HG03558 (cell line): ENCODE data around the gene ARRB2.

Source experiments
- ATAC-seq: cut with Tn5 transposase; IDR thresholded peaks from one replicate; pipeline ENCODE4 v1.9.1; 2021; ENCODE audit warnings: moderate number of reproducible peaks; ENCODE audit not compliant: unreplicated experiment; ENCODE audit errors: extremely low read depth

Gene ARRB2

GRCh38 chr17:4722678-4723240 is 12.3 kb downstream of the ARRB2 start:
- ATAC-seq: no peak

- no peak for ATAC-seq
These were observed 14.2 kb downstream of the ARRB2 start for GRCh38 chr17:4724650-4725049.

GRCh38 chr17:4725646-4726310 is 15.3 kb downstream of the ARRB2 start:
- no peak for ATAC-seq

GRCh38 chr17:4728124-4728523 is 17.7 kb downstream of the ARRB2 start:
- no peak for ATAC-seq

GRCh38 chr17:4733073-4733531 is 22.7 kb downstream of the ARRB2 start:
- no peak for ATAC-seq

GRCh38 chr17:4734857-4735475 is 24.5 kb downstream of the ARRB2 start:
- no peak for ATAC-seq

GRCh38 chr17:4735876-4736651 is 25.6 kb downstream of the ARRB2 start:
- no peak for ATAC-seq

- ATAC-seq: no peak
These were observed 28.0 kb downstream of the ARRB2 start for GRCh38 chr17:4738136-4739121.

- ATAC-seq: no peak
These were observed 28.9 kb downstream of the ARRB2 start, which contains the start of the genes CXCL16 and ZMYND15 for GRCh38 chr17:4739122-4740024. Gene CXCL16, minus strand, starts transcription at chr17:4739928. Its CDS starts 589 bp downstream, at chr17:4739339. Gene ZMYND15, plus strand, starts transcription at chr17:4739833. Its CDS starts 716 bp downstream, at chr17:4740549.

GRCh38 chr17:4740025-4740351 is 29.6 kb downstream of the ARRB2 start:
- ATAC-seq: no peak

- no peak for ATAC-seq
These were observed 30.2 kb downstream of the ARRB2 start for GRCh38 chr17:4740584-4740983.

GRCh38 chr17:4741544-4741943 is 31.1 kb downstream of the ARRB2 start:
- no peak for ATAC-seq

GRCh38 chr17:4742133-4742532 is 31.7 kb downstream of the ARRB2 start:
- no peak for ATAC-seq

- no peak for ATAC-seq
These were observed 32.2 kb downstream of the ARRB2 start for GRCh38 chr17:4742629-4743028.

GRCh38 chr17:4743216-4743615 is 32.8 kb downstream of the ARRB2 start:
- no peak for ATAC-seq

GRCh38 chr17:4743898-4744297 is 33.5 kb downstream of the ARRB2 start:
- ATAC-seq: no peak

- no peak for ATAC-seq
These were observed 34.9 kb downstream of the ARRB2 start for GRCh38 chr17:4744999-4745969.

GRCh38 chr17:4747847-4748246 is 37.4 kb downstream of the ARRB2 start:
- no peak for ATAC-seq
